H54 (cell line): ENCODE results near the gene KIAA0513.

ENCODE experiments used
- DNase-seq: peaks from one replicate; pipeline ENCODE4 v3.0.0; 2011; ENCODE audit warnings: low spot score, mixed read lengths; ENCODE audit not compliant: insufficient read length
- FAIRE-seq: peaks from 3 replicates; lab custom pipeline; 2011; peaks lifted over from hg19 to GRCh38; lab: Jason Lieb, UNC
- POLR2A ChIP-seq: IDR thresholded peaks from 2 replicates; pipeline ENCODE4 v1.6.1; 2011; ENCODE audit warnings: low read depth, mild to moderate bottlenecking, low read length

KIAA0513 gene

DNA sequence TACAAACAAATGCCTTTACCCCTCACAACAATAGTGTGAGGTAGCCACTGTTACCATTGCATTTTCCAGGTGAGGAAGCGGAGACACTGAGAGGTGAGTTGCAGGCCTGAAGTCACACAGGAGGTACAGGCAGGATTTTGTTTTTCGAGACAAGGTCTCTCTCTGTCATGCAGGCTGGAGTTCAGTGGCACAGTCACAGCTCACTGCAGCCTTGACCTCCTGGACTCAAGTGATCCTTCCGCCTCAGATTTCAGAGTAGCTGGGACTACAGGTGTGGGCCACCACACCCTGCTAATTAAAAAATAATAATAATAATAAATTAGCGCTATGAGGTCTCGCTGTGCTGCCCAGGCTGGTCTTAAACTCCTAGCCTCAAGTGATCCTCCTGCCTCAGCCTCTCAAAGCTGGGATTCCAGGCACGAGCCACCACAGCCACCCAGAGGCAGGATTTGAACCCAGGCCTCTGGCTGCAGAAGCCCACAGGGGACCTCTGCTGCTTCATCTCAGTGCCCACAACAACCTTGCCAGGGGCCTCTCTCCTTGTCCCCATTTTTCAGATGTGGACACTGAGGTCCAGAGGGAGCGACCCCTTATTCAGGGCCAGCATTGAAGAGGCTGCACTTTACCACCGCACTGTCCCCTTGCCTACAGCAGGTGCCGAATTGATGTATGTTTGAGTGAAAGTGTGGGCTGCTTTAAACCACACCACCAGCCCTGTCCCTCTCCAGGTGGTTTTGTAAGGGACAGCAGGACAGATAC is 100.7 kb downstream of the KIAA0513 start:
- no peak for FAIRE-seq
- no peak for TF ChIP-seq POLR2A
- DNase-seq: no peak

DNA sequence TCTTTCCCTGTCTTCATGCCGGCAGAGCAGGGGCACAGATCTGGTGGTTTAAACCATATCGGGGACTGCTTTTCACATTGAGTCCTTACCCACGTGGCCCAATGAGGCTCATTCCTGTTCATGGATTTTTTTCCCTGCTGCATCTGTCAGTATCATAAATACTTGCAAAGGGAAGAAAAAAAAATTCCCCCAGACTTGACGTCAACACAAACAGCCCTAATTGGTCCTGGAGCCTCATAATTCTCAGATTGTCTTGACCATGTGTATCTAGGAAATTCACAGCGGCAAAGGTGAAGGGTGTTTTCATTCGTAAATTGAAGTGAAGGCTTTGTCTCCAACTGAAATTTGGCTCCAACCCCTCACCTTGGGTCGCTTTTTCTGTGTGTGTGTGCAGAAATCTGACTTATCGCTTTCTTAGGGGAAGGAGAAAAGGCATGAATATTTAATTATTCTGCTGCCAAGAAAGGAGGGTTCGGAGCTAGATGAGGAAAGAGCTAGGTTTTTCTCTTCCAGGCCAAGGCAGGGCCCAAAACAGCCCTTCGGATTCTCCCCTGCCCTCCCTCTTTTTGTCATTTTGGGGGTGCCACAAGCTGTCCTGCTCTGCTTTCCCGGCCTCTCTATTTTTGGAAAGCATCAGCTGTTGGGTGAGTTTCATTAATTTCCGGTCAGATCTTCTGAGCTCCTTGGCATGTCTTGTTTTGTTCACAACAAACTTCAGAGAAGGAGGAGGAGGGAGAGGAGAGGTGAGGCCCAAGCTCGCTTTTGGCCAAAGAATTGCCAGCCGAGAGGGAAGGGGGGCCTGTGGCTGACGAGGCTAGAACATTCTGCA is 102.5 kb downstream of the KIAA0513 start:
- no peak for FAIRE-seq
- no peak for TF ChIP-seq POLR2A
- DNase-seq: no peak

DNA sequence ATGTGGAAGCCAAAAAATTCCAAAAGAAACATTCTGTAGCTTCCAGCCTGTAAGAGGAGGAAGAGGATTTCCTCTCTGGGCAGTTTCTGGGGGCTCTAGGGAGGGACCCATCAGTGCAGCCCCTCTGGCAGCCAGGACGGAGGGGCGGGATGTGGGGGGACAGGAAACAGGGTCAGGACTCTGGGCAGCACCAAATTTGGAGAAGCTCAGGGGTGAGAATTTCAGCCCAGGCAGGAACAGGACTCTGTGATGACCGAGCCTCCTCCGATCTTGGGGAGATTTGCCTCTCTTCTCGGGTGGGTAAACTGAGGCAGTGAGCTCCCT is 103.1 kb downstream of the KIAA0513 start:
- no peak for DNase-seq
- TF ChIP-seq POLR2A: no peak
- FAIRE-seq: no peak

DNA sequence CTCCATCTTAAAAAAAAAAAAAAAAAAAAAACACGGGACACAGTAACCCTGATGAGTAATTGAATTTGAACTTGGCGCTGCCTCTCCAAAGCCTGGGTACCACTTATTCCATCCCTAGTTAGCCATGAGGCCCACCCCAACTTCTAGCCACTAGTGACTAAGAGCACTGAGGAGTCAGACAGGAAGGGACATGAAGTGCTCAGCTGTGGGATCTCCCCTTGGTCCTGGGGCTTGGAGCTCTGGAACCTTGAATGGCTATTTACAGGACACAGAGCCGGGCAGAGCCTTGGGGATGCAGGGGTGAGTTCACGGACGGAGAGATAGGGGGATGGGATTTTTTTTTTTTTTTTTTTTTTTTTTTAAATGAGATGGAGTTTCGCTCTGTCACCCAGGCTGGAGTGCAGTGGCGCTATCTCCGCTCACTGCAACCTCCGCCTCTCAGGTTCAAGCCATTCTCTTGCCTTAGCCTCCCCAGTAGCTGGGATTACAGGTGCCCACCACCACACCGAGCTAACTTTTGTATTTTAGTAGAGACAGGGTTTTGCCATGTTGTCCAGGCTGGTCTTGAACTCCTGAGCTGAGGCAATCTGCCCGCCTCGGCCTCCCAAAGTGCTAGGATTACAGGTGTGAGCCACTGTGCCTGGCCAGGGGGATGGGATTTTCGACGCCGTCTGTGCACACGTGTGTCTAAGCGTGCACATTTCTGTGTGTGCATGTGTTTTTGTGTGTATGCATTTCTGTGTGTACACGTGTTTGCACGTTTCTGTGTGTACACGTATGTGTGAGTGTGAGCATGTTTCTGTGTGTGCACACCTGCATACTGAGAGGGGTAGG is 105.1 kb downstream of the KIAA0513 start:
- TF ChIP-seq POLR2A: no peak
- FAIRE-seq (no peak), DNase-seq (no peak)

DNA sequence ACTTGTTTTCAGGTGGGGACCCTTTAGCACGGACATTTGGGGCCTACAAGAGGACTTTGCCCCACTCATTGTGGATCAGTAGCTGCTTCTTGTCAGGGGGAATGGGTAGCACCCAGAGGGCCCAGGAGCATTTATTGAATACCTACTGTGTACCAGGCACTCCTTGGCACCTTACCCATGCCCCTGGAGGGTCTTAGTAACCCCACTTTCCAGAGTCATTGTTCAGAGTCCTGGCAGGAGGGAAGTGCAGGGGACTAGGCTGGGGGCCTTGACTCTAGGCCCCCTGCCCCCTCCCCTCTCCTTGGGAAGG is 105.7 kb downstream of the KIAA0513 start:
- no peak for TF ChIP-seq POLR2A
- DNase-seq (no peak), FAIRE-seq (no peak)

DNA sequence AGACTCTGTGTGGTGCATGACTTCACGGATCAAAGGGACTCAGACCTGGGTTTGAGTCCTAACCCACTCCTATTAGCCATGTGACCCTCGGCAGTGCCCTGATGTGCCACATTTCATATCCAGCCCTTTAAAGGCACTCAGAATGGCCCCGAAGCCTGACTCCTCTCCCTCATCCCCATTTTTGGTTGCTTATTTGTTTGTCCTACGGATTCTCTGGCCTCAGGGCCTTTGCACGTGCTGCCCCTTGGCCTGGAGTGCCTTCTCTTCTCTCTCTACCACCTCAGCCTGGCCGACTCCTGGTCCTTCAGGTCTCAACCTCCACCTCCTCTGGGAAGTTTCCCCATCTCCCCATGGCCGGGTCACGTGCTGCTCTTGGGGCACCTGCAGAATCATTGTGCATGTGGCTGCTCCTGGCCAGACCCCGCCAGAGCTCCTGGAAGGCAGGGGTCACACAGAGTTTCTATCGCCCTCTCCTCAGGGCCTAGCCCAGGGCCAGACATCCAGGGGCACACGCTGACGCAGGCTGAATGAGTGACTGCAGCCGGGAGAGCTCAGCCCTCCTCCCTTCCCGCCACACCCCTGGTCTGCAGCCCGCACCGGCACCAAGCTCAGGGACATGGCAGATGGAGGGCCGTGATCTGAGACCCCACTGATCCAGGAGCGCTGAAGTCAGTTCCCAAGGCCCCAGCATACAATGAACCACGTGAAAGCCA is 106.6 kb downstream of the KIAA0513 start:
- FAIRE-seq (no peak), DNase-seq (no peak)
- TF ChIP-seq POLR2A: no peak

DNA sequence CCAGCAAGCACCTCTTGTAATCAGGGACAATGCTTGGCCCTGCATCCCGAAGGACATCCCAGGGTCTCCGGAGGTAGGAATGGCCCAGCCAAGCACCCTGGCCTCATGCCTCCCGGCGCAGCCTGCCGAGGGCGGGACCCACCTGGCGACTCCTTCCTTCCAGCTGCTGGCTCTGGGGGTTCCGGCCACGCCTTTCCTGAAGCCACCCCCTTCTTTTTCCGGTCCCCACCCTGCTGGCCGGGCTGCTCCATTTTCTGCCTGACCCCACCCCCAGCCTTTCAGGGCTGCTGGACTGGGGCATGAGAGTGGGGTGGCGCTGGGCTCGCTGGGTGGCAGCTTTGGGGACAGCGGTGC is 107.2 kb downstream of the KIAA0513 start:
- TF ChIP-seq POLR2A: no peak
- DNase-seq (no peak), FAIRE-seq (no peak)

DNA sequence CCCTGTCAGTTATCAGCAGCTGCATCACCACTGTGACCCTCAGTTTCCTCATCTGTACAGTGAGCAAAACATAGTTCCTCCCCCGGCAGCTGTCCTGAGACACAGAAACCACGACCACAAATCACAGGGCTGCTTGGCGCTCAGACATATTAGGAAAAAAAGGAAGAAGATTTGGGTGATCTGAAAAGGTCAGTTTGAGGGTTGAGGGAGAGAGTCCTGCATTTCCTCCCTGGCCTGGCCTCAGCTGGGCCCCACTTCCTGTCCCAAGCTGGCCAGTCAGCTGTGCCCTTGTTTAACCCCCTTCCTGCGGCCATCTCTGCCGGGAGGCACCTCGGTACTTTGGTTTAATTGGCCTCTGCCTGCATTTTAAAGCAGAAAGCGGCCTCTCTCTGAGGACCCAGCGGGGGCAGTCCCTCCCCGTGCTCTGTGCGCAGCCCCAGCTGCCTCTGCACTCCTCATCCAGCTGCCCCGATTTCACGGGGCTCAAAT is 108.7 kb downstream of the KIAA0513 start:
- DNase-seq: no peak
- FAIRE-seq: no peak
- no peak for TF ChIP-seq POLR2A

DNA sequence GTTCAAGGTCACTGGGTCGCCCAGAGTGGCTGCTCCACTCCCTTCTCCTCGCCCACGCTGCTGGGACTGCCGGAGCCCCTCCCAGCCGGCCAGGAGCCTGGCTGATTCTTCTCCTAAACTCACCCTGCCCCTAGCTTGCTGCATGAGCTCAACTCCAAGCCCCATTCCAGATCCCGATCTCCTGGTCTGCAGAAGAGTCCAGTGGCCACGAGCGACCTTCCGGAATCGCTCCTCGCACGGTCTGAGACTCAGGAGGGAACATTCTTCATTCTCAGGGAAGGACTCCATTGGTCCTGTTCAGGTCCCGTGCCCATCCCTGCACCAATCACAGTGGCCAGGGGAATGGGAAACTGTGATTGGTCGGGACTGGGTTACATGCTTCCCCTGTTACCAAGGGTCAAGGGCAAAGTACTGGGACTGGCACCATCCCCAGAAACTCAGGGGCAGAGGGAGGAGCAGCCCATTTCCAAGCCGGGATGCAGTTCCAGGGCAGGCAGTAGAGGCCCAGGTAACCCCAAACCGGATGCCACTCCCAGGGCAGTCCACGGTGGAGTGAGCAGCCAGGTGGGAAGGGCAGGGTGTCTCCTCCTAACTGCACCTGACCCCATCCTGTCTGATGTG is 109.2 kb downstream of the KIAA0513 start:
- TF ChIP-seq POLR2A: no peak
- FAIRE-seq (no peak), DNase-seq (no peak)

DNA sequence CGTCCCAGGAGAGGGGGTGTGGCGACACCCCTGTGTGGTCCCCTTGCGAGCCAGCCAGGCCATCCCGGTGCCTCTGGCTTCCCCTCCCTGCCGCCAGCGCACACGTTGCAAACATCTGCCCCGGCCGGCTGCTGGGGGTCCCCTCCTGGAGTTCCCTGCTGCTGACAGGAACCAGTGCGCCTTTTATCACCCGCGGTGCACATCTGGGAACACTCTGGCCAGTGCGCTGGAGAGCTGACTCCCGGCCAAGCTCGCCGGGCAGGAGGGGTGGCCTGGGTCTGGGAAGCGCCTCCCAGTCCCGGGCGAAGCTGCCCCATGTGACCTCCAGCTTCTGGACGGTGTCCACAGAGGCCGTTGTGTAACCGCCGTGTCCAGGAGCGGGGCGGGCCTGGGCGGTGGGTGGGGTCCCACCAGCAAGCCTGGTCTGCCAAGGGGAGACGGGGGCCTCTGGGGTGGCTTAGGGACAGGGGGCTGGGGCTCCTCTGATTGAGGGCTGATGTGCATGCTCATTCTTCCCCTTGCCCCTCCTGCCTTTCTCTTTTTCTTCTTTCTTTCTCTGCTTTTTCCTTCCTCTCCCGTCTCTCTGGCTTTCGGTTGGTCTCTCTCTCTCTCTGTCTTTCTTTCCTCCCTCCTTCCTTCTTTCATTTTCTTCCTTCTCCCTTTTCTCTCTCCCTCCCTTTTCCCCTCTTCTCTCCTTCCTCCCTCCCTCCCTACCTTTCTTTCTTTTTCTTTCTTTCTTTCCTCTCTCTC is 109.9 kb downstream of the KIAA0513 start:
- no peak for TF ChIP-seq POLR2A
- no peak for FAIRE-seq
- DNase-seq: peak; percentile 86

DNA sequence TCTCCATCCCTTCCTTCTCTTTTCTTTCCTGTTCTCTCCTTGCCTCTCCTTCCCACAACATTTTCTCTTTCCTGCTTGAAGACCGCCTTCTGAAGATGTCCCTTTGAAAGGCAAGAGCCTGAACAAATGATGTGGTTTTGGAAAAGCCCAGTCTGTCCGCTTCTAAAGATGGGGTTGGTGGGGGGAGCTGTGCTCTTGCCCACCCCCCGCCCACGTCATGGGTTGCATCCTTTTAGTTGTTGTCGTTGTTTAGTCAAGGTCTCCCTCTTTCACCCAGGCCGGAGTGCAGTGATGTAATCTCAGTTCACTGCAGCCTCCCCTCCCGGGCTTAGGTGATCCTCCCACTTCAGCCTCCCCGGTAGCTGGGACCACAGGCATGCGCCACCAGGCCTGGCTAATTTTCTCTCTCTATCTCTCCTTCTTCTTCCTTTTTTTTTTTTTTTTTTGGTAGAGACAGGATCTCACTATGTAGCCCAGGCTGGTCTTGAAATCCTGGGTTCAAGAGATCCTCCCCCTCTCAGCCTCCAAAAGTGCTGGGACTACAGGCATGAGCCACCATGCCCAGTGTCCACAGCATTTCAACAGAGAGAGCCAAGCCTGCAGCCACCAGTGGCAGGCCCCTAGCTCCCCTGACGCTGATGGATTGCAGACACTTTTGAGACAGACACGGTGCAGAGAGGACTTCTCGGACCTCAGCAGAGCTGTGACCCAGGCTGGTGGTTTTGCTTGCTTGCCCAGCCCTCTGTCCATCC is 110.7 kb downstream of the KIAA0513 start:
- DNase-seq (no peak), FAIRE-seq (no peak)
- TF ChIP-seq POLR2A: no peak

DNA sequence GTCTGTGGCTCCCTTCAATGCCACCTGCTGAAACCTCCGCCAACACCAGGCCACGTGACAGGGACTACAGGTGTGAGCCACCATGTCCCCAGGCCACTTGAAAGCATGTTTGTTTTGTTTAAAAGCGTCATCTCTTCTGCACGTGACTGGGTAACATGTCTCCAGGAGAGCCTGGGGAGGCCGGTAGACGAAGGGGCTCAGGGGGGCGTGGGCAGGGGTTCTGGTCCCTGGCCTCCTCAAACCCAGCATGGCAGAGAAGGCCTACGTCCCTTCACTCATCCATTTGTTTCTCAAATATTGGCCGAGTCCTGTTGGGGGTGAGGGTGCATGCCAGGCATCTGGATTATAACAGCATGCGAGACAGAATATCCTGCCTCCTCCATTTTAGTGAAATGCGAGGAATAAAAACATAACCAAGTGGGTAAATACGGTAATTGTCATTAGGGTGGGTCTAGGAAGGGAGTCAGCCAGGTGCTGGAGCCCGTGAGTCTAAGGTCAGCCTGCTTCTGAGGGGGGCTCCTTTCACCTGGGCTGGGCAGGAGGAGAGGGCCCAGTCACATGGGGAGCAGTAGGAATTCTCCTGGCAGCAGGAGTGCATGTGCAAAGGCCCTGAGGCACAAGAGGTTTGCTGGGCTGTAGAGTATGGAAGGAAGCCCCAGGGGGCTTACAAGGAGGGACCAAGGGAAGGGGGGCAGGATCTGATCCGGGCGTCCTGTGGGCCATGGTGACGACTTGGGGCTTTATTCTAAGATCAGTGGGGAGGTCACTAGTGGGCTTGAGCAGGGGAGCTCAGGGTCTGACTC is 111.4 kb downstream of the KIAA0513 start:
- TF ChIP-seq POLR2A: no peak
- DNase-seq: no peak
- FAIRE-seq: no peak
